Posterior vena cava (tissue), 2 donors: ENCODE measurements around the gene CIRBP. TPM values are rescaled to one million over a fixed set of nuclear protein-coding genes. Genes with fewer than 3 reads are reported as not detected.

Source experiments
- DNase-seq: peaks from one replicate; pipeline ENCODE4 v3.0.0-alpha.2; 2020; ENCODE audit warnings: low spot score
- intact Hi-C, 2 donors: fragments of 100-400 bp; cut with DNase I; formaldehyde crosslinking; loops; one replicate each; pipeline versions ENCODE4 v1.14.1 to v1.14.2; 2022 to 2023
- total RNA-seq, 2 donors: library from RNA; stranded (reverse); fragmentation: NEBNext Ultra II Directional; extraction: Animal tissue kit (Norgen Biotek cat#: 25700); gene quantifications; one replicate each; pipeline ENCODE4 v1.2.1, GENCODE V29; 2021
- donor health status: DM: yes; HTN: yes; CAD: no.
- donor health status: DM: yes; HTN: yes; CAD: no.

CIRBP gene
- total RNA-seq, 2 donors from 2014 or later: 447 to 636 TPM

DNA sequence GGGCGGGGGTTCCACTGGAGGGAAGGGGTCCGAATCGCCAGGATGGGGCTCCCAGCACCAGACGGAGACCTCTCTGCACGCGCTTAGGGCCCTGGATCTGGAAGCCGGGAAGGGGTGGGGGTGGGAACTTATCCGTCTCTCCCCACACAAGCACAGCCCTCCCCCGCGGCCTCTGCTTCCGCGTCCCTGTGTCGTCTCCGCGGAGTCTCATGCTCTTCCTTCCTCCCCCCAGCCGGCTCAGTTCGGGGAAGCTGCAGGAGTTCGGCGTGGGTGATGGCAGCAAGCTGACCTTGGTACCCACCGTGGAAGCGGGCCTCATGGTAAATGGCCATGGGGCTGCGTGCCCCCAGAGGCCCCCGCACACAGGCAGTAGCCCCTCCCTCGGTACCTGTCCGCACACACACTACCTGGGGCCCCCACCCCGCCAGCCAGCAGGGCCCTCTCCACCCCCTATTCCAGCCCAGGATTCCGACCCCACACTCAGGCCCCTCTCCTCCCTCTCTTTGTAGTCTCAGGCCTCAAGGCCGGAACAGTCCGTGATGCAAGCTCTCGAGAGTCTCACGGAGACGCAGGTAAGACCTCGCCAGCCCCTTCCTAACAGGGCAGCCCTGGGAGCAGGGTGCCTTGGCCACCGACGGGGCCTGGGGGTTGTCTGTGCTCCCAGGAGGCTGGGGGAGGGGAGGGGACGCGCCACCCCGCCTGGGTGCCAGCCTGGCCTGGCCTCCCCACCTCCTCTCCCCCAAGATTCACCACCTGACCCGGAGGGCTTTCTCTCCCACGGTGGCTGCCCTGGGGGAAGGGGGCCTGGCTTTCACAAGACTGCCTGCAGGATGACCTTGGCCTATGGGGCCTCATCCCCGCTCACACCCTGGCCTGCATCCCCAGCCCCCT is 17.6 kb upstream of the CIRBP start:
- peak; percentile 93 for DNase-seq
- intact Hi-C loops: no loop called here

DNA sequence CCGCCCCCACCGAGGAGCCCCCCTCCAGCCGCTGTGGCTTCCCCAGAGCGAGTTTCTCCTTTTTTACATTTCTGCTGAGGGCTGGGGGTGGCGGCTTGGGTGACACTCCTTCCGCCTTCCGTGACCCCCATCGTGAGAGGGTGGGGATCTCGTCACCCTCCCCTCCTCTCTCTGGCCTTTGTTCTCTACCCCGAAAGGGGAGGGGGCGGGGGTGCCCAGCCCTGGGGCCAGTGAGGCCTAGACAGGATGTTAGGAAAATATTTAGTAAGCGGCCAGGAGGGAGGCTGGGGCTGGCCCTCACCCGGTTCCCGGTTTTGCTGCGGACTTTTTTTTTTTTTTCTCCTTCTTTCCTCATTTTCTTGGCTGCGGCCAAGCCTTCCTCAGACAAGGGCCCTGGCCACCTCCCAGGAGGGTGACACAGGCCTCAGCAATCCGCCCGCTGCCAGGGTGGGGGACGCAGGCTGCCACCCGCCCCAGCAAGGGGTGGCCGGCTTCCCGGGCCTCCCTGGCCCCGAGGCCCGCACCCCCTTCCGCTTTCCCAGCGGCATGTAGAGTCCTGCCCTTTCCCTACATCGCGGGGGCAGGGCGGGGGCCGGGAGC is 16.8 kb upstream of the CIRBP start:
- DNase-seq: peak; percentile 98
- intact Hi-C loops: no loop called here

DNA sequence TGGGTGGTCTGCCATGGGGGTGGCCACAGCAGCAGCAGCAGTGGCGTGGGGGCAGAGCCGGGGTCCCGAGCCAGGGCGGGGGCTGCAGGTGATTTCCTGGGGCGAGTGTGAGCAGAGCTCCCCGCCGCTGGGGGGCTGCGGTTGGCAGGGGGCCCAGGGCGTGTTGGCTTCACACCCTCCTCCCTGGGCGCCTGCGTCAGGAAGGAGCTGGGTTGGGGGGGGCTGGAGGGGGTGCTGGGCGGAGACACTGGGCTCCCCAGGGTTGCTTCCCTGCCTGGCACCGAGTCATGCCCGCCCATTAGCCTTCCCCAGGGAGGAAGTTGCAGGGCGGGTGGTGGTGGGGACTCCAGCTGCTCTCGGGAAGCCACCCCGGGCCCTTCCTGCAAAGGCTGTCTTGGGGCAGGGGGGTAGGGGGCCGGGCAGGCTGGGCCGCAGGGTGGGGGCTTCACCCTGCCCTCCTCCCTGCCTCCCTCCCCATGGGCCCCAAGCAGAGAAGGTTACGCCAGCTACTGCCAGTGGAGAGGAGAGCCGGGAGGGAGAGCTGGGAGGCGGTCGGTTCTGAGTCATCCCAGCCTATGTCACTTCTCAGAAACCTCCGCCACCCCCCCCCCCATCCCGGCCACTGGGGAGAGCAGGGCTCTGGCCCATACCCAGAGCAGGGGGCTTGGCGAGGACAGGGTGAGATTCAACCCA is 16.2 kb upstream of the CIRBP start:
- DNase-seq: peak; percentile 98
- intact Hi-C loops: no loop called here

- intact Hi-C loops: no loop called here
- DNase-seq: no peak
Measured at GRCh38 chr19:1253514-1254080, 15.5 kb upstream of the CIRBP start.

- DNase-seq: no peak
- intact Hi-C loops: no loop called here
Measured at GRCh38 chr19:1254081-1254527, 15.0 kb upstream of the CIRBP start.

GRCh38 chr19:1254530-1255185 is 14.5 kb upstream of the CIRBP start:
- DNase-seq: no peak
- intact Hi-C loops: no loop called here

- DNase-seq: no peak
Measured at GRCh38 chr19:1255186-1256161, 13.7 kb upstream of the CIRBP start.

DNA sequence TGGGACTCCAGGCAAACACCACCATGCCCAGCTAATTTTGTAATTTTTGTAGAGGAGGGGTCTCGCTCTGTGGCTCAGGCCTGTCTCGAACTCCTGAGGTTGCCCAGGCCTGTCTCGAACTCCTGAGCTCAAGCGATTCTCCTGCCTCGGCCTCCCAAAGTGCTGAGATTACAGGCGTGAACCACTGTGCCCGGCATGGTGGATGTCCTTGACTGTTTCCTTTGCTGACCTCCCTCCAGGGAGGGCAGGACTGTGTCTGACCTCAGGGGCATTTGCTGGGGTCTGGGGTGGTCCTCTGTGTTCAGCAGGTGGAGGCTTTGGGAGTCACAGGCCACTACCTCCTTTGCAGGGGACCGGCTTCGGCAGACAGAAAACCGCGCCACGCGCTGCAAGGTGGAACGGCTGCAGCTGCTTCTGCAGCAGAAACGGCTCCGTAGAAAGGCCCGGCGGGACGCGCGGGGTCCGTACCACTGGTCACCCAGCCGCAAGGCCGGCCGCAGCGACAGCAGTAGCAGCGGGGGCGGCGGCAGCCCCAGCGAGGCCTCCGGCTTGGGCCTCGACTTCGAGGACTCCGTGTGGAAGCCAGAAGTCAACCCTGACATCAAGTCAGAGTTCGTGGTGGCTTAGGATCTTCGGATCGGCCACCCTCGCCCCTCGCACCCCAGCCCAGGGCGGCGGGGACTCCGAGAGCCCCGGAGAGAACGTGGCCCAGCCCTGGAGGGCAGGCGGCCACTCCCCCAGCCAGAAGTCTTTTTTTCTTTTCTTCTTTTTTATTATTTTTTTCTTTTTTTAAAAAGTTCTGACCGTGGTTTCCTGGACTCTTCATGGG is 12.3 kb upstream of the CIRBP start:
- intact Hi-C loops: no loop called here
- no peak for DNase-seq

More at GRCh38 chr19:1255186-1256161, 13.7 kb upstream of the CIRBP start:
- intact Hi-C loops: no loop called here

DNA sequence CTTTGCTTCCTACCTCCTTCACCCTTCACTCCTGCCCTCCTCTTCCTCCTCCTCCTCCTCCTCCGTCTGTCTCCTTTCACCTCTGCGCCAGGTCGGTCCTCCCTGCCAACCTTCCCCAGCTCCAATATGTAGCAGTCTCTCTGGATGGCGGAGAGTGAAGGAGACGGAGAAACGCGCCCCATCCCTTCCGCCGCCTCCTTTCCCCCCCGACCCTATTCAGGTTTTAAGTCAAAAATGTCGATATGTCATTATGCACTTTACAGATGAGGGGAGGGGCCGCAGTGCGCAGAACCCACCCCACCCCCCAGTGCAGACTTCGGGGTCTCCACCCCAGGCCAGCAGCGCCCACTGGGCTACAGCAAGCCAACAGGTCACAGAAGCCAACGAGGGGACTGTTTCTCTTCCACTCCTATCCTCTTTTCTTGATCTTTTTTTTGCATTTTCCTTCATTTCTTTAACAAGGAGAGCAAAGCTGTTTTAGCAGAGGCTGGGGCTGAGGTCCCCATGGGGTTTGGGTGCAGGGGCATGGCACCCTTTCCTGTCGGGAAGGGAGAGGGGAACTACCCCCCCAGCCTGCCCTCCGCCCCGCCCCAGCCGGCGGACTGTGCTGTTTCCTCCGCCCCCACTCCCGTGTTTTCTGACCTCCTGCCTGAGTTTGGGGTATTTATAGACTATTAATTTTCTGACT is 11.5 kb upstream of the CIRBP start:
- no peak for DNase-seq
- intact Hi-C loops: no loop called here

DNA sequence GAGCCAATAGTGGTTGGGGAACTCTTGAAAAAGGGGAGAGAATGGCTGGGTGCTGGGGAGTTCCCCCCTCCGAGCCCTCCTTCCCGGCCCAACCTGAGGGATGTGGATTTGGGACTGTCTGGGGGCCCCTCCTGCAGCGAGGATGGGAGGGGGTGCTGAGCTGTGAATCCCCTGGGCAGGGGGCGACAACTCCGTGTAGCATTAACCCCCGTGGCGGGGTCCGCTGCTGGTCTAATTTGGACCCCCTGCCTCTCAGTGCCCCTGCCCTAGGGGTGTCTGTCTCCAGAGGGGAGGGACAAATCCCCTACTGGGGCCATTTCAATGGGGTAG is 11.0 kb upstream of the CIRBP start:
- no peak for DNase-seq
- intact Hi-C loops: no loop called here

DNA sequence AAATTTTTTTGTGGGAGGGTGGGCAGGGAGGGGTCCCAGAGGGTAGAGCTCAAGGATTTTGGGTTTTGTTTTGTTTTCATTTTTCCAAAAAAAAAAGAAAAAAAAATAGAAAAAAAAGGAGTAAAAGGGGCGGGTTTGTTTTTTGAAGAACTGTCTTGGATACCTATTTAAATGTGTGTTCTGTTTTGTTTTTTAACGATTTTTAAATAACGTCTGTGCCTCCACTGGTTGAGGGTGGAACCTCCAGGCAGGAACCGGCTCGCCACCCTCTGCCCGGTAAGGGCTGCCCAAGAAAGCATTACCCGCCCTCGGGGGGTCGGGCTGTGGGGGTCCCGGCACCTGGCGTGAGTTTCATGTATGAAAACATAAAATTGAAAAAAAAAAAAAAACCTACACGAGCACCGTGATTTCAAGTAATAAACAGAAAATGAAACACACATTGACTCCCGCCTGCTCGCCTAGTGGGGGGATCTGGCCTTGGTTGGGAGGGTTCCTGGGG is 10.4 kb upstream of the CIRBP start:
- intact Hi-C loops: no loop called here
- DNase-seq: no peak

DNA sequence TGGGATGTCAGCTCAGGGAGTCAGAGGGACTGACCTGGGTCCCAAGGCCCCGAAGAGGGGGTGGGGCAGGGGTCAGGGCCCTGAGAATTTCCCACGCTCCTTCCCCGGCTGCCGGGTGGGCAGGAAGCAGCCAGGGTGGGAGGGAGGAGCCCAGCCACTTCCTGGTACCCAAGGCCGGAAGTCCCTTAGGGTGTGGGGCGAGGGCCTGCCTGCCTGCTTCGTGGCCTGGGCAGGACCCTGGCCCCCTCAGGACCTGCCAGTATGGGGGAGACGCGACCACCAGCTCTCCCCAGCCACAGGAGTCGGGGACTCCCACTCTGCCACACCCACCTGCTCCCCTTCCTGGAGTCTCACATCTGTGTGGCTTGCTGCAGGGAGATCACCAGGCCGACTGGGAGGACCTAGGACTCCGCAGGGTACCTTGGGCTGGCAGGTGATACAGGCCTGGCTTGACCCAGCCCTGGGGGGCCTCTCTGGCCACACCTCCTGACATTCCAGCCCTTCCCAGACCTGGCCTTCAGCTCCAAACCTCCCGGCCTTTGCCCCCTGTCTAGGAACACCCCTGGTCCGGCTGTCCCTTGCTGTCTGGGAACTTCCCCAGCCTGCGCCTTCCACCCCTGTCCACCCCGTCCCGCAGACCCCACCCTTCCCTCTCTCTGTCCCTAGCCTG is 9.8 kb upstream of the CIRBP start:
- intact Hi-C loops: no loop called here
- DNase-seq: peak; percentile 95

DNA sequence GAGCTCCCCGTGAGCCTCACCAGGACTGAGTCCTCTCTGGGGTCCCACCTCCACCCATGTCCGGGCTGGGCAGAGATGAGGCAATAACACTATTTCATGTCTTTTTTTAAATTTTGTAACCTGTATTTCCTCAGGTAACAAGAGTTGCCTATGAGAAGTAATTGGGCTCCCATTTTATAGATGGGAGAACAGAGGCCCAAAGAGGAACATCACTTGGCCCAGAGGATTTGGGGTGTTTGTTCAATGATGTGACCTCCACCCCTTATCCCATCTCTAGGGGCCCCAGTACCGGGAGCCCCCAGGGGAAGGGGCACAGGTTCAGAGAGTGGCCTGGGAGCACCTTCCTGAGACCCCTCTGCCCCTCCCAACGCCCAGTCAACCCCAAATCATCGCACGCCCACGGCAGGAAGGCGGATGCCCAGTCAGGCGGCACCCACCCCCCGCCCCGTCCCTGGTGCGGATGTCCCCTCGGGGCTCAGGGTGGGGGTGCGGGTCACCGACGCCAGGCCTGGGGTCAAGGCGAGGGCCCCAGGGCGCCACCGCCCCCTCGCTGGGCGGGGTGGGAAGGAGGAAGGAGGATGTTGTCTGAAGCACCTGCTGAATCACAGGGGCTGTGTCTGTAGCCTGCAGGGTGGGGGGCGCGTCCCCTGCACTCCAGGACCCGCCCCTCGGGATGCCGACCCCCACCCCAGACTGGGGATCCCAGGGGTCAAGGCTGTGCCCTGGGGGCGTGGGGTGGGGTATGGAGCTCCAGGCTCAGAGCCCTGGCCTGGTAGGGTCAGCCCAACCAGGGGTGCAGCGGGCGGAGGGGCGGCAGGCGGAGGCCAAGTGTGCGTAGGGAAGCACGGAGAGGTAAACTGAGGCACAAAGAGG is 9.0 kb upstream of the CIRBP start:
- intact Hi-C loops: no loop called here
- DNase-seq: no peak

DNA sequence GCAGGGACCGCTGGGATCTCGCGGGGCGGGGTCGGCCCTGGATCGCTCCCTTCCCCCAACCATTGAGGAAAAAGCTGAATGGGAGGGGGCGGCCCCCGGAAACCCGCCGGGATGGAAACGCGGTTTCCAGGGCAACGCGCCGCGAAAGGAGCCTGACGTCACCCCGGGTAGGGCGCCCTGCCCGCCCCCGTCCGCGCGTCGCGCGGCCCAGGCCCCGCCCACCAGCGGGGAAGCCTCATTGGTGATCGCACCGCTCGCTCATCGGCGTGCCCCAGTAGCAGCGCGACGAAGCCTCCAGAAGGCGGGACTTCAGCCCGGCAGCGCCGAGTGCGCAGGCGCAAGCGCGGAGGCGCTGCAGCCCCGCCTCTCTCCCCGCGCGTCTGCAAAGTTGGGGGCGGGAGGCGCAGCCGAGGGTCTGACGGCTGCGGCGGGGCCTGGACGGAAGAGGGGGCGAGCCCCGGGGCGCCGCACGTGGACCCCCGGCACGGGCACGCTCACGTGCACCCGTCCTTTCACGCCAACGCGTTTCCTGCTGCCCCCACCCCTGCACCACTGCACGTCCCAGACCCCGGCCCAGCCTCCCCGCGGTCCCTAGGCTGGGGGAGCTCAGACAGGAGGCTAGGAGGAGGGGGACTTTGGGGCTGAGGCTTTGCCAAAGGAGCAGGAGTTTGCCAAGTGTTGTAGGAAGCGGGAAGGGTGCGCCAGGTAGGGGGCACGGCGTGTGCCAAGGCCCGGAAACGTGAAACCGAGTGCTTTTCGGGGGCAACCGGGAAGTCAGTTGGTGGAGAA is 8.2 kb upstream of the CIRBP start:
- intact Hi-C loops: no loop called here
- peak; percentile 99 for DNase-seq

DNA sequence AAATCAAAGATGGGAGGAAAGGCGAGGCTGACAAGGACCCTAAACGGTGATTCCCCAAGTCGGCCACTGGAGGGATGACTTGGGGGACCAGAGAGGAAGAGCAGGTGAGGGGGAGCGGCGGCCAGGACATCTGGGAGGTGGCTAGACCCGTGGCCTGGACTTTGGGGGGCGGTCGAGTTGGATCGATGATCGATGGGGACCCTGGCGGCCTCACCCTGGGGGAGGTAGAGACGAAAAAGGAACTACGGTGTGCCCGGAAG is 7.7 kb upstream of the CIRBP start:
- DNase-seq: no peak
- intact Hi-C loops: no loop called here
